ENCODE measurements around the gene BAIAP2L1.

DNA sequence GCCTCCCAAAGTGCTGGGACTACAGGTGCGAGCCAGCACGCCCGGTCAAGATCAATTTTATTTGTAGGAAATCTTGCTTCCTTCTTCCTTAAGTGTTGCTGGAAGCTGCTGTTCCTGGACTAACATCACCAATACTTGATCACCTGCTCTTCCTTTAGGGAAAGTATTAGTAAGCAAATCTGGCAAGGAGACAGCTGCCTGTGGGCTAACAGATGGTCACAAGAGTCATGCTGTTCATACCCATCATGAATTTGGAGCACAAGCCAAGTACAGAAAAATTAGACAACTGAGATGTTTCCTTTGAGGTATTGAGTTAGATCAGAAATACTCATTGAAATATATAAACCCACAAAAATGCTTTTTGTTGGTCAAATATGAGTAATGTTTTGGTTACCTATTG, 27.9 kb downstream of the BAIAP2L1 start:
- TF ChIP-seq, protein P1, sequence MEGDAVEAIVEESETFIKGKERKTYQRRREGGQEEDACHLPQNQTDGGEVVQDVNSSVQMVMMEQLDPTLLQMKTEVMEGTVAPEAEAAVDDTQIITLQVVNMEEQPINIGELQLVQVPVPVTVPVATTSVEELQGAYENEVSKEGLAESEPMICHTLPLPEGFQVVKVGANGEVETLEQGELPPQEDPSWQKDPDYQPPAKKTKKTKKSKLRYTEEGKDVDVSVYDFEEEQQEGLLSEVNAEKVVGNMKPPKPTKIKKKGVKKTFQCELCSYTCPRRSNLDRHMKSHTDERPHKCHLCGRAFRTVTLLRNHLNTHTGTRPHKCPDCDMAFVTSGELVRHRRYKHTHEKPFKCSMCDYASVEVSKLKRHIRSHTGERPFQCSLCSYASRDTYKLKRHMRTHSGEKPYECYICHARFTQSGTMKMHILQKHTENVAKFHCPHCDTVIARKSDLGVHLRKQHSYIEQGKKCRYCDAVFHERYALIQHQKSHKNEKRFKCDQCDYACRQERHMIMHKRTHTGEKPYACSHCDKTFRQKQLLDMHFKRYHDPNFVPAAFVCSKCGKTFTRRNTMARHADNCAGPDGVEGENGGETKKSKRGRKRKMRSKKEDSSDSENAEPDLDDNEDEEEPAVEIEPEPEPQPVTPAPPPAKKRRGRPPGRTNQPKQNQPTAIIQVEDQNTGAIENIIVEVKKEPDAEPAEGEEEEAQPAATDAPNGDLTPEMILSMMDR (IDR thresholded peaks at IDR 0.05): no peak
- TF ChIP-seq POLR2A (IDR thresholded peaks at IDR 0.05): no peak

All from right lobe of liver (tissue), 4 donors.